Astrocyte of the spinal cord (primary cell): ENCODE results near the gene CRACR2B.

ENCODE experiments used
- DNase-seq: peaks from one replicate; pipeline ENCODE4 v3.0.0; 2011; ENCODE audit warnings: low read depth, low spot score
- H3K4me3 ChIP-seq: 2 replicates; pipeline ENCODE4 v1.5.1; 2011; ENCODE audit warnings: low read depth, mild to moderate bottlenecking, low read length, moderate library complexity
- CTCF ChIP-seq: IDR thresholded peaks from 2 replicates; pipeline ENCODE4 v1.5.1; 2012; ENCODE audit warnings: low read depth, mild to moderate bottlenecking, low read length, inconsistent platforms
- in situ Hi-C: cut with HindIII; loops from 2 replicates; pipeline ENCODE4 v1.10.0; 2017; ENCODE audit warnings: low sequenced_read_pairs

Gene CRACR2B

GRCh38 chr11:846496-847098 lies 18.9 kb downstream of the CRACR2B start:
- in situ Hi-C loops: no loop called here
- no peak for TF ChIP-seq CTCF
- H3K4me3 ChIP-seq: no peak overlapping the region
- DNase-seq: no peak

DNA sequence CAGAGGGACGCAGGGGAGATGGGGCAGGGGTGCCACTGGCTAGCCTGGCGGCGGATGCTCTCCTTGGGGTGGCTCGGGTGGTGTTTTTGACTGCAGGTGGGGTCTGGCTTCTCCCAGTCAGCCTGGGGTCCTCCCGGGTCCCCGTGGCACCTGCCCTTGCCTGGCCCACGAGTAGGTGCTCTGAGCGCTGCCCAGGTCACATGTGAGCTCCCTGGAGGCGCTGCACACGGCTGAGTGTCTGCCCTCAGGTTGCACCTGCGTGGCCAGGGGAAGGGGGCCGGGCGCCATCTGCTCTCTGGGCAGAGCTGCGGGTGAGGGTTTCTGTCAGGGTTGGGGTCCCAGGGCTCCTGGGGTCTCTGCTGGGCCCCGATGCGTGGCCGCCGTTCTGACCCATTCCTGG lies 20.2 kb downstream of the CRACR2B start:
- H3K4me3 ChIP-seq: no peak overlapping the region
- DNase-seq: no peak

DNA sequence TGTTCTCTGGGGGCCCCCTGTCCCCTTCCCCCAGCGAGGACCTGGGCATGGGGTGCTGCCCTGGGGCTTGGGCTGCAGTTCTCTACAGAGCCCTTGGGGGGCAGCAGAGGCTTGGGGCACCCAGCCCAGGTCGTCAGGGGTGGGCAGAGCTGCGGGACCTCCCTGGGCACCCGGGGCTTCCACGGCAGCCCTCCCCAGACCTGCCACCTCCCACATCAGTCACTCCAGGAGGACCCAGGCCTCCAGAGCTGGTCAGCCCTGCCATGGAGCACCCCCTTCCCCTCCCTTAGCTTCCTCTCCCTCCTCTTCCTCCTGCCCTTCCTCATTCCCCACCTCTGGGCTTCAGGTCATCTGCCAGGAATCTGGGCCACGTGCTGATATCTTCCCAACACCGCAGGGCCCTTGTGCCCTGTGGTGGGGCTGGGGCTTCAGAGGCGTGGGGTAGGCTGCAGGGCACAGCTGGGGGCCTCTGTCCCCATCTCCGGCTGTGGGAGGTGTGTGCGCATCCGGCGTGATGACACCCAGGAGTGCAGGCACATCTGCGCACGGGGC lies 20.7 kb downstream of the CRACR2B start:
- TF ChIP-seq CTCF: peak; percentile 97
- DNase-seq: no peak
- in situ Hi-C loops: no loop called here
- H3K4me3 ChIP-seq: no peak overlapping the region

More for the DNA sequence above, 20.2 kb downstream of the CRACR2B start:
- no peak for TF ChIP-seq CTCF
- in situ Hi-C loops: no loop called here

GRCh38 chr11:849104-849824 lies 21.5 kb downstream of the CRACR2B start:
- H3K4me3 ChIP-seq: peak overlapping the region; percentile 44
- TF ChIP-seq CTCF: no peak
- in situ Hi-C loops: no loop called here
- no peak for DNase-seq

- H3K4me3 ChIP-seq: peak overlapping the region; percentile 44
- DNase-seq: no peak
- TF ChIP-seq CTCF: no peak
- in situ Hi-C loops: no loop called here
Measured at GRCh38 chr11:849951-850774, 22.4 kb downstream of the CRACR2B start.
